OCI-LY1 (cell line): ENCODE measurements around the gene CFAP99.

ENCODE experiments used
- EZH2 ChIP-seq: fragments of 200-600 bp; sonication (generic), shearing (Covaris generic); IDR thresholded peaks from 2 replicates; pipeline ENCODE4 v1.8.0; 2017; ENCODE audit warnings: borderline replicate concordance, mixed run types, mild to moderate bottlenecking, antibody characterized with exemption, low read length, moderate library complexity, mixed read lengths
- TF ChIP-seq, protein P1 (sequence below): fragments of 200-600 bp; sonication (generic), shearing (Covaris generic); IDR thresholded peaks from 2 replicates; pipeline ENCODE4 v1.5.1; 2017; ENCODE audit warnings: mild to moderate bottlenecking, antibody characterized with exemption, low read length, moderate library complexity, mixed read lengths

DNA sequence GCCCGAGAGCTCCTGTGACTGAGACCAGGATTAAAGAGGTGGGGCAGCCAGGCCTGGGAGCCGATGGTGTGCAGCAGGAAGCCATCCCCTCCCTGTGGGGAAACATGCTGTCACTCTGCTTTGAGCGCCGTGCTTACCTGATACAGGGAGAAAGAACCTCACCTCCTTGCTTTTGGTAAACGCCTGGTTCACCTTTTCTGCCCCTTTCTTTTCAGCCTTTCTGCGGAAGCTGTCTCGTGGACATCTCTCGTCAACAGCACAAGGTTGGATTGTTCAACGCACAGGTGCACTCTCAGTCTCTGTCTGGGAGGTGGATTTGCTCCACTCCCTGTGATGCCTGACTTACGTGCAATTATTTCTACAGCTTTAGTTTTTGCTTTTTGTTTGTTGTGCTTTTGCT is 12.3 kb upstream of the CFAP99 start:
- TF ChIP-seq, protein P1, sequence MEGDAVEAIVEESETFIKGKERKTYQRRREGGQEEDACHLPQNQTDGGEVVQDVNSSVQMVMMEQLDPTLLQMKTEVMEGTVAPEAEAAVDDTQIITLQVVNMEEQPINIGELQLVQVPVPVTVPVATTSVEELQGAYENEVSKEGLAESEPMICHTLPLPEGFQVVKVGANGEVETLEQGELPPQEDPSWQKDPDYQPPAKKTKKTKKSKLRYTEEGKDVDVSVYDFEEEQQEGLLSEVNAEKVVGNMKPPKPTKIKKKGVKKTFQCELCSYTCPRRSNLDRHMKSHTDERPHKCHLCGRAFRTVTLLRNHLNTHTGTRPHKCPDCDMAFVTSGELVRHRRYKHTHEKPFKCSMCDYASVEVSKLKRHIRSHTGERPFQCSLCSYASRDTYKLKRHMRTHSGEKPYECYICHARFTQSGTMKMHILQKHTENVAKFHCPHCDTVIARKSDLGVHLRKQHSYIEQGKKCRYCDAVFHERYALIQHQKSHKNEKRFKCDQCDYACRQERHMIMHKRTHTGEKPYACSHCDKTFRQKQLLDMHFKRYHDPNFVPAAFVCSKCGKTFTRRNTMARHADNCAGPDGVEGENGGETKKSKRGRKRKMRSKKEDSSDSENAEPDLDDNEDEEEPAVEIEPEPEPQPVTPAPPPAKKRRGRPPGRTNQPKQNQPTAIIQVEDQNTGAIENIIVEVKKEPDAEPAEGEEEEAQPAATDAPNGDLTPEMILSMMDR = no peak
- no peak for TF ChIP-seq EZH2
